GM18868 (cell line): ENCODE results near the gene HRK.
A peak's percentile ranks its signal among the peaks of the same experiment; 100 is the strongest.

Experiments used
- ATAC-seq: cut with Tn5 transposase; IDR thresholded peaks from one replicate; pipeline ENCODE4 v1.9.1; 2021; ENCODE audit warnings: mild to moderate bottlenecking, moderate library complexity; ENCODE audit not compliant: unreplicated experiment

Gene HRK

GRCh38 chr12:116881325-116881876, at the start of gene HRK:
HRK (minus strand) TSS chr12:116881441; CDS start chr12:116881307, 134 bp downstream.
- ATAC-seq = no peak

DNA sequence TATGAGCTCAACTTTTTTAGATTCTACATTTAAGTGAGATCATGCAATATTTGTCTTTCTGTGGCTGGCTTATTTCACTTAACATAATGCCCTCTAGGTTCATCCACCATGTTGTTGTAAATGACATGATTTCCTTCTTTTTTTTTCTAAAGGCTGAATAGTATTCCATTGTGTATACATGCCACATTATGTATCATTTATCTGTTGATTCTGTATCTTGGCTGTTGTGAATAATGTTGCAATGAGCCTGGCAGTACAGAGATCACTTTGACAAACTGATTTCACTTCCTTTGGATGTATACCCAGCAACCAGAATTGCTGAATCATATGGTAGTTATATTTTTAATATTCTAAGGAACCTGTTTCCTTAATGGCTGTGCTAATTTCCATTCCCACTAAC, 48.6 kb upstream of the HRK start:
- no peak for ATAC-seq

DNA sequence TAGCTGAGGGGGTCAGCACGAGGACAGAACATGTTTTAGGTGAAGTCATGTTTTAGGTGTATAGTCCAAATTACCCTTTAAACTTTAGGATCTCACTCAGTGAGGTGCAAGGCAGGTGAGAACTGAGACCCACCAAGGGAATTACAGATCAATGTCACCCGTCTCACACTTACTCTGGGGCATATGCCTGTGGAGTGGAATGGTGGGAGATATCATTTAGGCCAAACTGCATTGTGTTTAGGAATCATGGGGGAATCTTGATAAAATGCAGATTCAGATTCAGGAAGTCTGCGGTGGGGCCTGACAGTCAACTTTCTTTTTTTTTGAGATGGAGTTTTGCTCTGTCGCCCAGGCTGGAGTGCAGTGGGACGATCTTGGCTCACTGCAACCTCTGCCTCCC, 47.3 kb upstream of the HRK start:
- no peak for ATAC-seq

DNA sequence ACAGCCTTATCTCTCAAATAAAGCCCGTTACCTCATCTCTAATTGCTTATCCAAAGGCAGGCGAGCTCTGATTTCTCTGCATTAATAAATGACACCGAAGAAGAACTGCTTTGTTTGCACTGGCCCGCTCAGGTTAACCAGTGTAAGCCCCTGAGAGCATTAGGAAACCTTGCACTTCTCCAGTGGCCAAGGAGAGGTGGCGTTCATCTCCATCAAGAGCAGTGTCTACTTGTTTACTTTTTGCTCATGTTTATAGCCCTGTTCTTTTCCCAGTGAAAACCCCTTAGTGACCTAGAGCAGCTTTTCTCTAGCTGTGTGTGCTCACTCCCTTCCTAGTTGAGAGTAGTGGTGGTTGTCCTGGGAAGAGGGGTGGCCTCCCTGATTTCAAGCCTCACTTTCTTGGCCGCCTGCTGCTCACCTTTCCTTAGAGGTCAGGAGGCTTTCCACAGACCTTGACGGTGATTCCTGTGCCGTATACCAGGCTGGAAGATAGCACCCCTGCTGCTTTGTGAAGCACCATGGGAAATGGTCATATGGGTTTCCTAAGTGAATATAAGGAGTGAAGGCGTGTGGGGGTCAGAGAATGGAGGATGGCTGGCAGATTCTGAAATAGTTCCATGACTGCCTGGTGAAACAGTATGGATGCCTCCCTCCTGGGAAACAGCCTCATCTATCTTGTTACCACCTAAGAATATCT, 46.2 kb upstream of the HRK start:
- no peak for ATAC-seq

DNA sequence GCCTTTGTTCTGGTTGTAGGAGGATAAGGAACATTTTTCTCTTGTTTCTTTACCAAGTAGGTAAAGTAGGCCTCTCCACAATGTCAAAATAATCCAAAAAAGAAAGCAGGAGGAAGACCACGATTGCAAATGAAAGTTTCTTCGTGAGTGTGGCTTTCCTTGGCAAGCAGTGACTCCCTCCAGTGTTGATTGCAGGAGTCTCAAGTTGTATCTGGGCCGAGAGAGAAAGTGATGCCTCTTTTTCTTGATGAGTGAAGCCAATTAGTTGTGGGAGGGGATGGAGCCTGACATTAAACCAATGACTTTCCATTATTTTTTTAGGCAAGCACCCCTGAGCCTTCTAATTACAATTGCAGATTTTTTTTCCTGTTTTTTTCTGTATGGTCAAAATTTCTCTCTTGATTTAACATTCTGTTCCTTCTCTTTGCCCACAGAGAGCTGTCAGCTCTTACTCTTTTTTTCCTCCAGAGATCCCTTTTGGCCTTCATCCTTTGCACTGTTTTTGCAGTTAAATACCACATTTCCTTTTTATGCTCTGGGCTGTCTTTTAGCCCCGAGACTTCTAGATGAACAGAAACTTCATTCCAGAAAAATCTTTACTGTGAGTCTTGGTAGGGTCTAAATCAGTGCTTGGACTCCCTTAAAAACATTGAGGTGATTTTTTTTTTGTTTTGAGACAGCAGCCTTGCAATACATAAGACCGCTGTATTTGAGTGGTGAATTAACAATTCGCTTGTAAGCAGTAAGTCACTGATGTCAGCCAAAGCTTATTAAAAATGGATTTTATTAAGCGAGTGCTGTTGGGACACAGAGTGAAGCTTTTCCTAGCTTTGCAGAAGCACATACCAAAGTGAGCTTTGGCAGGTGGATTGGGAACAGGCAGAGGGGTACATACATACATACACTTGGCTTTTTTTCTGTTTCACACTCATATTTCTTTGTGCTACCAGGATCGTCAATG, 45.3 kb upstream of the HRK start:
- ATAC-seq = no peak

DNA sequence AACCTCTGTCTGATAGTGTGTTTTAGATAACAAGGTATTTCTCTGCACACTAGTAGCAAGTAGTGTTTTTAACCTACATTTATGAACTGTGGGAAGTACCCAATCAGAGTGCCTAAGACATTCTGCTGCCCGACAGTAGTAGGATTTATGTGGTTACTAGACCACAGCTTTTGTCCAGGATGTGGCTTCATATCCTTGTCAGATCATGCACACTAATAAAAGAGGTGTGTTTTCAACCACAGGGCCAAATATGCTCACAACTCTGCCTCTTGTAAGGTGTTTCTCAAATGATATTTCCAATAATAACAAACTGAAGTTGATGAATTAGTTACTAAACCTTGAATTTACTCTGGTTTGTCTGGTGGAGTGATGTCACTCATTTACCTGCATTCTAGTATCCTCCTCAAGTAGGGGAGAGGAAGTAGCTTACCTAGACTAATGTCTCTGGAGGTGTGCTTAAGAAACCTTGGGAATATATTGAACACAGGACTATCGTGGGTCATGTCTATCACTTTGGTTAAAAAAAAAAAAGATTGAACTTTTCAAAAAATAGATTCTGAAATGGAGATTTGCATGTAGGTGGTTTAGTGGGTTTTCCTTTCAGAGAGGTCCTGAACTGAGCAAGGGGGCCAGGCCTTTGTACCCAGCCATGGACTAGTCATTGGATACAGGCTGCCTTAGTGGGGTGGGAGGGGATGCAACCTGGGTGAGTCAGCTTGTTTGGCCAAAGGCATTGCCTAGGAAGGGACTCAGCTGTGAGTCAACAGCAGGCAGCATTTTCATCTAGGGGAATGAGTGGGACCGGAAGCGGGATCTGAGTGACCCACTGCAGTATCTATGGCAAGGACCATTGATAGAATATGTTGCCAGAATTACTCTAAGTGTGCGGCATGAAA, 43.6 kb upstream of the HRK start:
- ATAC-seq = peak; percentile 66

- peak; percentile 71 for ATAC-seq
Measured at GRCh38 chr12:116922194-116922897, 41.1 kb upstream of the HRK start.

DNA sequence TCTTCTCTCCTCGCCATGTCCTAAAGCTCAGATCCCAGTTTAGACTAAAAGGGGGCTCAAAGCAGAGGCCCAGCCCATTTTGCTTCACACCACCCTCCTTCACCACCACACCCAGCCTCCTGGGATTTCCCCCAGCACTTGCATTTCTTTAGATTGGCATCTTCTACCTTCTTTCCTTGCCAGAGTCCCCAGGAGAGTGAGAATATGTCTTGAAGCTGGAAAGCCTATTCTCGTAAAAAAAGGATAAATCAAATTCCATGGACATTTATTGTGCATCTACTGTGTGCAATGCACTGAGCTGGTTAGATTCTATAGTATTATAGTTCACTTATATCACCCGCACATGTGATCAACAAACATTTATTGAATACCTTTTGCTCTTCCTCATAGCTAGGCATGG, 39.7 kb upstream of the HRK start:
- ATAC-seq = no peak

- no peak for ATAC-seq
Measured at GRCh38 chr12:116919706-116920485, 38.7 kb upstream of the HRK start.

GRCh38 chr12:116919247-116919661, 38.0 kb upstream of the HRK start:
- ATAC-seq = no peak

DNA sequence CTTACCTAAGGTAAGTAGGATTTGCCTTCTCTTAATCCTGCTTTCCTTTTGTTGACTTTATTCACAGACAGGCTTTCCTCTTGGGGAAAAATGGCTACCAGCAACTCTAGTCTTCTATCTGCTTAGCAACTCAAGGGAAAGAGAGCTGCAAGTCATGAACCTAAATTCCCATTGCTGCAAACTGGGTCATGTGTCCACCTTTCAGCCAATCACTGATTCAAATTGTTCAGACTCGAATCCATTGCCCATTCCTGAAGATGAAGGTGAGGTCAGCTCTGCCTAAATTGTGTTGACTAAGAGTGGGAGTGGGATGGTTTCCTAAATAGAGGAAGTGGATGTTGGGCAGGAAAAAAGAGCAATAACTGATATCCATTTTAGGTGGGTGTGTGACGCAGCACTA, 37.2 kb upstream of the HRK start:
- no peak for ATAC-seq

DNA sequence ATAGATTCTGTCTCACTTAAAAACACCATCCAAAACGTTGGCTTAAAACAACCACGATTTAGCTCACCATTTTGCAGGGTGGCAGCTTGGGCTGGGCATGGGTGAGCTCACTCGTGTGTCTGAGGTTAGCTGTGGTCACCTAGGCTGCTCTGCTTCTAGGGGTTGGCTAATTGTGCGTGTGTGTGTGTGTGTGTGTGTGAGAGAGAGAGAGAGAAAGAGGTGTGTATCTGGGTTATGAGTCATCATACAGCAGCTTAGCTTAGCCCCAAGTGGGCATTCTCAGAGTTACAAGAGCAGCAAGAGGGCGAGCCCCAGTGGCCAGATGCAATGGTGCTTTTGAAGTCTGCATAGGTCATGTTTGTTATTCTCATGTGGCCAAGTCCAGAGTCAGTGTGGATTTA, 35.5 kb upstream of the HRK start:
- ATAC-seq = peak; percentile 87

GRCh38 chr12:116916122-116916521, 34.9 kb upstream of the HRK start:
- no peak for ATAC-seq

- no peak for ATAC-seq
Measured at GRCh38 chr12:116915326-116915725, 34.1 kb upstream of the HRK start.

DNA sequence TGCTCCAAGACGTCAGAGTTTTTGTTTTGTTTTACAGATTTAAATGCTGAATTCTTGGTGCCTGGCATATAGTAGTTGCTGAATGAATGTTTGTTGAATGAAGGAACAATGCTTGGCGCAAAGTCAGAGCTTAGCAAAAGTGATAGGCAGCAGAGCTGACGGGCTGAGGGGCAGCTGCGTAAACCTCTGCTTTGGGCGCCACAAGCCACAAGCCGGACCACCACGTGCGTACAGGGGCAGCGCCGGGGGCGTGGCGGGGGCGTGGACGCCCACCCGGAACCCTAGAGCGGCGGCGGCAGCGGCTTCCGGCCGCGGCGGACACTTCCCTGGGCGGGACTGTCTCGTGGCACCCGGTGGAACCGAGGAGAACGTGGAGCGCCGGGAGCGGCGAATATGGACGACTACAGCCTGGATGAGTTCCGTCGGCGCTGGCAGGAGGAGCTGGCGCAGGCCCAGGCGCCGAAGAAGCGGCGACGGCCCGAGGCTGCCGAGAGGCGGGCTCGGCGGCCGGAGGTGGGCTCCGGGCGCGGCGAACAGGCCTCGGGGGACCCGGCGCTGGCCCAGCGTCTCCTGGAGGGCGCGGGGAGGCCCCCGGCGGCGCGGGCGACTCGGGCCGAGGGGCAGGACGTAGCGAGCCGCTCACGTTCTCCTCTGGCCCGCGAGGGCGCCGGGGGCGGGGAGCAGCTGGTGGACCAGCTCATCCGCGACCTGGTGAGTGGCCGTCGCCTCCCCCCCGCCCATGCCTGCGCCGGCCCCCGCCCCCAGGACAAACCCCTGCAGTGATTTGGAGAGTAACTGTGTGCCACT, 29.6 kb upstream of the HRK start, which contains the start of gene FBXW8:
Gene FBXW8 (plus strand): TSS at position 306 of the 807 bp plus-strand sequence. CDS start 88 bp downstream, at position 394.
- peak; percentile 88 for ATAC-seq

GRCh38 chr12:116910280-116910644, 29.0 kb upstream of the HRK start:
- ATAC-seq = no peak

- ATAC-seq = no peak
Measured at GRCh38 chr12:116906285-116906684, 25.0 kb upstream of the HRK start.

- no peak for ATAC-seq
Measured at GRCh38 chr12:116903818-116904217, 22.6 kb upstream of the HRK start.
